IMR-90 (cell line): ENCODE data around the gene MTOR. TPM values are rescaled to one million over a fixed set of nuclear protein-coding genes. Genes with fewer than 3 reads are reported as not detected.

ENCODE experiments used
- ATAC-seq: fragments of 200-7000 bp; cut with Tn5 transposase; 2 replicates; pipeline ENCODE4 v1.9.1; 2020; ENCODE audit warnings: low read depth, mild to moderate bottlenecking, moderate library complexity
- BruUV-seq: library from RNA; stranded (reverse); fragments of 400-500 nt; replicated peaks from 2 replicates; lab custom pipeline; 2021; lab: Mats Ljungman, UMichigan
- CTCF ChIA-PET: fragments of 300-600 bp; formaldehyde crosslinking; extraction: SDS; loops from one replicate; lab custom pipeline; 2021; ENCODE audit warnings: antibody characterized with exemption; lab: Yijun Ruan, JAX
- POLR2A ChIA-PET: fragments of 300-600 bp; sonication (Branson Sonifier 250); formaldehyde crosslinking; loops from one replicate; lab custom pipeline; 2022; ENCODE audit warnings: antibody characterized with exemption; ENCODE audit not compliant: unreplicated experiment; lab: Charles Lee
- DNase-seq: peaks from one replicate; pipeline ENCODE4 v3.0.0; 2013
- H2AFZ ChIP-seq: replicated peaks from 2 replicates; pipeline ENCODE3; 2013; ENCODE audit warnings: low read length, mild to moderate bottlenecking; ENCODE audit not compliant: poor library complexity
- H2AK5ac ChIP-seq: 2 replicates; pipeline ENCODE4 v1.6.1; 2013; ENCODE audit warnings: low read depth, low read length, inconsistent platforms
- H2AK9ac ChIP-seq: replicated peaks from 2 replicates; pipeline ENCODE3; 2013; ENCODE audit warnings: mild to moderate bottlenecking, low read depth, low read length, moderate library complexity; ENCODE audit not compliant: poor library complexity
- H2BK120ac ChIP-seq: 2 replicates; pipeline ENCODE4 v1.6.1; 2013; ENCODE audit warnings: low read depth, low read length, inconsistent platforms
- H2BK15ac ChIP-seq: 3 replicates; pipeline ENCODE4 v1.6.1; 2013; ENCODE audit warnings: low read depth, low read length, inconsistent platforms
- H2BK20ac ChIP-seq: 2 replicates; pipeline ENCODE4 v1.6.1; 2013; ENCODE audit warnings: low read depth, mild to moderate bottlenecking, inconsistent platforms, low read length, moderate library complexity
- H2BK5ac ChIP-seq: 2 replicates; pipeline ENCODE4 v1.6.1; 2013; ENCODE audit warnings: mild to moderate bottlenecking, low read depth, low read length, inconsistent platforms; ENCODE audit not compliant: poor library complexity, severe bottlenecking
- H3K14ac ChIP-seq: replicated peaks from 2 replicates; pipeline ENCODE4 v1.6.1; 2013; ENCODE audit warnings: low read depth, low read length, inconsistent platforms
- H3K18ac ChIP-seq: 2 replicates; pipeline ENCODE4 v1.6.1; 2013; ENCODE audit warnings: low read depth, low read length, control low read depth
- H3K23ac ChIP-seq: 2 replicates; pipeline ENCODE4 v1.6.1; 2013; ENCODE audit warnings: low read depth, low read length, inconsistent platforms
- H3K27ac ChIP-seq: 2 replicates; pipeline ENCODE4 v1.5.1; 2013; ENCODE audit warnings: mild to moderate bottlenecking, control low read depth, low read length; ENCODE audit not compliant: insufficient read depth
- H3K27me3 ChIP-seq: 2 replicates; pipeline ENCODE4 v1.6.1; 2013; ENCODE audit warnings: low read length; ENCODE audit not compliant: control insufficient read depth, insufficient read depth
- H3K36me3 ChIP-seq: 2 replicates; pipeline ENCODE4 v1.6.1; 2013; ENCODE audit warnings: low read length, mixed read lengths; ENCODE audit not compliant: control insufficient read depth, insufficient read depth
- H3K4ac ChIP-seq: 2 replicates; pipeline ENCODE4 v1.6.1; 2013; ENCODE audit warnings: low read depth, low read length, inconsistent platforms
- H3K4me1 ChIP-seq: 2 replicates; pipeline ENCODE4 v1.6.1; 2013; ENCODE audit warnings: low read length, mixed read lengths; ENCODE audit not compliant: control insufficient read depth, insufficient read depth
- H3K4me2 ChIP-seq: 2 replicates; pipeline ENCODE4 v1.6.1; 2013; ENCODE audit warnings: low read depth, mild to moderate bottlenecking, control low read depth, low read length, moderate library complexity
- H3K4me3 ChIP-seq: 2 replicates; pipeline ENCODE4 v1.5.1; 2013; ENCODE audit warnings: low read depth, mild to moderate bottlenecking, control low read depth, low read length, moderate library complexity; ENCODE audit not compliant: insufficient read depth
- H3K56ac ChIP-seq: 2 replicates; pipeline ENCODE4 v1.6.1; 2013; ENCODE audit warnings: low read length, inconsistent platforms; ENCODE audit not compliant: insufficient read depth; ENCODE audit errors: extremely low read depth
- H3K79me1 ChIP-seq, 2 experiments: 2 replicates each; pipeline ENCODE4 v1.6.1; 2013; ENCODE audit warnings: low read length in 2 of 2, inconsistent platforms in 1 of 2, low read depth in 1 of 2
- H3K9ac ChIP-seq: 2 replicates; pipeline ENCODE4 v1.6.1; 2013; ENCODE audit warnings: low read depth, low read length, control low read depth
- H3K9me1 ChIP-seq: 2 replicates; pipeline ENCODE4 v1.6.1; 2013; ENCODE audit warnings: low read length, inconsistent platforms; ENCODE audit not compliant: insufficient read depth
- H3K9me3 ChIP-seq: 2 replicates; pipeline ENCODE4 v1.6.1; 2013; ENCODE audit warnings: low read length; ENCODE audit not compliant: control insufficient read depth, insufficient read depth
- H4K20me1 ChIP-seq: 2 replicates; pipeline ENCODE4 v1.6.1; 2013; ENCODE audit warnings: low read length, inconsistent platforms; ENCODE audit not compliant: insufficient read depth
- H4K5ac ChIP-seq: 2 replicates; pipeline ENCODE4 v1.6.1; 2013; ENCODE audit warnings: mild to moderate bottlenecking, low read depth, low read length, control low read depth
- H4K8ac ChIP-seq, 2 experiments: 2 replicates each; pipeline ENCODE4 v1.6.1; 2013; ENCODE audit warnings: low read depth in 2 of 2, low read length in 2 of 2, control low read depth in 1 of 2, inconsistent platforms in 1 of 2
- H4K91ac ChIP-seq: 2 replicates; pipeline ENCODE4 v1.6.1; 2013; ENCODE audit warnings: low read depth, low read length, inconsistent platforms; ENCODE audit not compliant: insufficient read depth
- CEBPB ChIP-seq: IDR thresholded peaks from 2 replicates; pipeline ENCODE4 v1.6.1; 2012; ENCODE audit warnings: low read depth, low read length, improper control_type of control experiment
- CHD1 ChIP-seq: IDR thresholded peaks from 2 replicates; pipeline ENCODE4 v1.6.1; 2012; ENCODE audit warnings: low read depth, low read length, improper control_type of control experiment
- FOS ChIP-seq: fragments of 150-350 bp; IDR thresholded peaks from 2 replicates; pipeline ENCODE4 v1.6.1; 2016; ENCODE audit warnings: low read depth, low read length
- MXI1 ChIP-seq: IDR thresholded peaks from 2 replicates; pipeline ENCODE4 v1.6.1; 2012; ENCODE audit warnings: low read depth, mild to moderate bottlenecking, low read length, moderate library complexity, borderline replicate concordance
- NFE2L2 ChIP-seq: fragments of 150-350 bp; IDR thresholded peaks from 2 replicates; pipeline ENCODE4 v1.6.1; 2016; ENCODE audit warnings: low read depth, mild to moderate bottlenecking, low read length
- POLR2A ChIP-seq: IDR thresholded peaks from 2 replicates; pipeline ENCODE4 v1.6.1; 2012; ENCODE audit warnings: mild to moderate bottlenecking, low read depth, low read length
- RAD21 ChIP-seq: IDR thresholded peaks from 2 replicates; pipeline ENCODE4 v1.6.1; 2012; ENCODE audit warnings: low read length, improper control_type of control experiment
- RCOR1 ChIP-seq: IDR thresholded peaks from 2 replicates; pipeline ENCODE4 v1.6.1; 2012; ENCODE audit warnings: mild to moderate bottlenecking, low read length, improper control_type of control experiment; ENCODE audit not compliant: insufficient replicate concordance
- RFX5 ChIP-seq: IDR thresholded peaks from 2 replicates; pipeline ENCODE4 v1.8.0; 2012; ENCODE audit warnings: low read depth, mild to moderate bottlenecking, low read length, moderate library complexity
- SMC3 ChIP-seq: fragments of 150-350 bp; IDR thresholded peaks from 2 replicates; pipeline ENCODE4 v1.6.1; 2016; ENCODE audit warnings: low read depth, mild to moderate bottlenecking, antibody characterized with exemption, low read length, moderate library complexity
- WGBS, 2 experiments: methylation state at CpG; one replicate each; pipeline versions ENCODE4 v1.1.5 to v1.1.7; 2013; ENCODE audit warnings: missing lambda C conversion rate in 2 of 2; ENCODE audit not compliant: insufficient read length in 1 of 2; ENCODE audit errors: extremely low coverage in 2 of 2; 5-methylcytosine and 5-hydroxymethylcytosine counted together
- dilution Hi-C: fragments of 300-500 bp; cut with HindIII; formaldehyde crosslinking; loops from one replicate; pipeline ENCODE4 v1.14.3; 2018; ENCODE audit warnings: low sequenced_read_pairs; ENCODE audit not compliant: unreplicated experiment
- in situ Hi-C: fragments of 300-500 bp; cut with MboI; formaldehyde crosslinking; loops from 3 replicates; pipeline ENCODE4 v1.14.3; 2019; ENCODE audit warnings: low sequenced_read_pairs, inconsistent platforms, mixed read lengths
- intact Hi-C: fragments of 100-400 bp; cut with micrococcal nuclease; formaldehyde crosslinking; loops from 2 replicates; pipeline ENCODE4 v1.10.0; 2022
- polyA plus RNA-seq, 3 experiments: library from polyadenylated mRNA; depleted of rRNA; stranded (reverse); fragments of >200 nt; gene quantifications; 2 replicates each; pipeline ENCODE4 v1.2.3, GENCODE V29; 2012; ENCODE audit warnings: low replicate concordance in 1 of 3
- total RNA-seq: library from RNA; depleted of rRNA; stranded (reverse); fragments of >200 nt; gene quantifications from 2 replicates; pipeline ENCODE4 v1.2.3, GENCODE V29; 2012
- TF ChIP-seq, protein P1 (sequence below): conservative IDR thresholded peaks from 2 replicates; pipeline ENCODE4 v1.5.1; 2012; ENCODE audit warnings: mild to moderate bottlenecking, low read depth, low read length, improper control_type of control experiment
- TF ChIP-seq, protein P2 (sequence below): fragments of 150-350 bp; IDR thresholded peaks from 2 replicates; pipeline ENCODE4 v1.6.1; 2017; ENCODE audit warnings: mild to moderate bottlenecking, antibody characterized with exemption, low read length, low read depth

MTOR gene
- total and polyA plus RNA-seq, 2 of the 4 experiments (the other 2 are of a cell fraction) = 19.2 to 36.7 TPM

GRCh38 chr1:11284784-11285183, 22.4 kb upstream of the MTOR start:
- H3K14ac ChIP-seq = no peak overlapping the region
- H3K9me3 ChIP-seq = no peaks in the 10 kb centered on the region
- intact Hi-C loops = no loop called here
- peaks cover 4% of the 10 kb centered on the region for H3K36me3 ChIP-seq
- no peaks in the 10 kb centered on the region for H3K27me3 ChIP-seq
- H3K4me3 ChIP-seq = no peak overlapping the region
- peaks cover 20 to 30% of the 10 kb centered on the region in 2 experiments for H3K79me1 ChIP-seq
- no peak overlapping the region for H2AK9ac ChIP-seq
- H4K8ac ChIP-seq = no peak overlapping the region
- no peak overlapping the region for H3K27ac ChIP-seq
- TF ChIP-seq MXI1 (no peak), NFE2L2 (no peak), RCOR1 (no peak), CHD1 (no peak), RAD21 (no peak), SMC3 (no peak), FOS (no peak), POLR2A (no peak), CEBPB (no peak), RFX5 (no peak)
- TF ChIP-seq, protein P1, sequence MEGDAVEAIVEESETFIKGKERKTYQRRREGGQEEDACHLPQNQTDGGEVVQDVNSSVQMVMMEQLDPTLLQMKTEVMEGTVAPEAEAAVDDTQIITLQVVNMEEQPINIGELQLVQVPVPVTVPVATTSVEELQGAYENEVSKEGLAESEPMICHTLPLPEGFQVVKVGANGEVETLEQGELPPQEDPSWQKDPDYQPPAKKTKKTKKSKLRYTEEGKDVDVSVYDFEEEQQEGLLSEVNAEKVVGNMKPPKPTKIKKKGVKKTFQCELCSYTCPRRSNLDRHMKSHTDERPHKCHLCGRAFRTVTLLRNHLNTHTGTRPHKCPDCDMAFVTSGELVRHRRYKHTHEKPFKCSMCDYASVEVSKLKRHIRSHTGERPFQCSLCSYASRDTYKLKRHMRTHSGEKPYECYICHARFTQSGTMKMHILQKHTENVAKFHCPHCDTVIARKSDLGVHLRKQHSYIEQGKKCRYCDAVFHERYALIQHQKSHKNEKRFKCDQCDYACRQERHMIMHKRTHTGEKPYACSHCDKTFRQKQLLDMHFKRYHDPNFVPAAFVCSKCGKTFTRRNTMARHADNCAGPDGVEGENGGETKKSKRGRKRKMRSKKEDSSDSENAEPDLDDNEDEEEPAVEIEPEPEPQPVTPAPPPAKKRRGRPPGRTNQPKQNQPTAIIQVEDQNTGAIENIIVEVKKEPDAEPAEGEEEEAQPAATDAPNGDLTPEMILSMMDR = no peak
- TF ChIP-seq, protein P2, sequence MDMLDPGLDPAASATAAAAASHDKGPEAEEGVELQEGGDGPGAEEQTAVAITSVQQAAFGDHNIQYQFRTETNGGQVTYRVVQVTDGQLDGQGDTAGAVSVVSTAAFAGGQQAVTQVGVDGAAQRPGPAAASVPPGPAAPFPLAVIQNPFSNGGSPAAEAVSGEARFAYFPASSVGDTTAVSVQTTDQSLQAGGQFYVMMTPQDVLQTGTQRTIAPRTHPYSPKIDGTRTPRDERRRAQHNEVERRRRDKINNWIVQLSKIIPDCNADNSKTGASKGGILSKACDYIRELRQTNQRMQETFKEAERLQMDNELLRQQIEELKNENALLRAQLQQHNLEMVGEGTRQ = no peak
- BruUV-seq = no TSS peak
- no peak overlapping the region for H3K4ac ChIP-seq
- no peak overlapping the region for H3K23ac ChIP-seq
- no peak overlapping the region for H2BK120ac ChIP-seq
- ATAC-seq (no peak), DNase-seq (no peak)
- H4K20me1 ChIP-seq = peaks cover 14% of the 10 kb centered on the region; the same call in 1 of the 2 replicates
- H3K9me1 ChIP-seq = peaks cover 16% of the 10 kb centered on the region
- H2BK20ac ChIP-seq = no peak overlapping the region
- no peak overlapping the region for H4K91ac ChIP-seq
- H3K9ac ChIP-seq = no peak overlapping the region
- H3K56ac ChIP-seq = no peak overlapping the region
- H4K5ac ChIP-seq = no peak overlapping the region
- WGBS, 2 experiments = 90% methylated on average over 3 of the region's 6 CpGs; no CpG with 5 or more reads in 1 of the 2 experiments
- H3K18ac ChIP-seq = no peak overlapping the region
- H2BK15ac ChIP-seq = no peak overlapping the region
- CTCF ChIA-PET = no interaction called here
- no peak overlapping the region for H2BK5ac ChIP-seq
- no peak overlapping the region for H2AFZ ChIP-seq
- dilution Hi-C loops = no loop called here
- no peak overlapping the region for H3K4me2 ChIP-seq
- in situ Hi-C loops = no loop called here
- POLR2A ChIA-PET = no interaction called here
- no peak overlapping the region for H2AK5ac ChIP-seq
- H3K4me1 ChIP-seq = peaks cover 15% of the 10 kb centered on the region
